GM12892 (cell line): ENCODE measurements around the gene ADH5.
"Not testable (repeated sequence)": the region's sequence is repeated elsewhere in the genome, so short reads cannot be mapped to it uniquely, and the experiment has no call there.

Experiments used
- DNase-seq: peaks from one replicate; pipeline ENCODE4 v3.0.0; 2011; ENCODE audit not compliant: insufficient read length
- FAIRE-seq: peaks from 2 replicates; lab custom pipeline; 2011; peaks lifted over from hg19 to GRCh38; lab: Jason Lieb, UNC
- POLR2A ChIP-seq: IDR thresholded peaks from 2 replicates; pipeline ENCODE4 v1.6.1; 2011; ENCODE audit warnings: low read depth, low read length, control low read depth
- POLR2AphosphoS5 ChIP-seq: IDR thresholded peaks from 2 replicates; pipeline ENCODE4 v1.6.1; 2011; ENCODE audit warnings: low read depth, low read length, control low read depth
- TAF1 ChIP-seq: IDR thresholded peaks from 2 replicates; pipeline ENCODE4 v1.6.1; 2011; ENCODE audit warnings: low read depth, mild to moderate bottlenecking, control low read depth, low read length, borderline replicate concordance

The ADH5 gene

GRCh38 chr4:99103166-99103565 lies 14.6 kb upstream of the ADH5 start:
- DNase-seq (no peak), FAIRE-seq (no peak)
- no peak for TF ChIP-seq POLR2A
- TF ChIP-seq TAF1 = no peak
- TF ChIP-seq POLR2AphosphoS5 = no peak

GRCh38 chr4:99102634-99103033 lies 14.0 kb upstream of the ADH5 start:
- FAIRE-seq = no peak
- DNase-seq = no peak
- TF ChIP-seq TAF1 (no peak), POLR2AphosphoS5 (no peak)

GRCh38 chr4:99100876-99101275 lies 12.3 kb upstream of the ADH5 start:
- DNase-seq = no peak
- no peak for TF ChIP-seq POLR2A
- TF ChIP-seq POLR2AphosphoS5 = no peak
- no peak for TF ChIP-seq TAF1
- FAIRE-seq = no peak

GRCh38 chr4:99099814-99100213 lies 11.2 kb upstream of the ADH5 start:
- FAIRE-seq, DNase-seq: not testable (repeated sequence)

- no peak for DNase-seq
- no peak for FAIRE-seq
- TF ChIP-seq POLR2AphosphoS5 (no peak), POLR2A (no peak), TAF1 (no peak)
Observed at GRCh38 chr4:99099311-99099710, 10.7 kb upstream of the ADH5 start.

- not testable (repeated sequence) for FAIRE-seq, DNase-seq
Observed at GRCh38 chr4:99091841-99092240, 3.3 kb upstream of the ADH5 start.

GRCh38 chr4:99091216-99091575 lies 2.6 kb upstream of the ADH5 start:
- FAIRE-seq (no peak), DNase-seq (no peak)

GRCh38 chr4:99090481-99091215 lies 2.1 kb upstream of the ADH5 start:
- DNase-seq (no peak), FAIRE-seq (no peak)
- TF ChIP-seq POLR2AphosphoS5 = no peak
- TF ChIP-seq TAF1 = no peak
- no peak for TF ChIP-seq POLR2A

More at GRCh38 chr4:99091216-99091575, 2.6 kb upstream of the ADH5 start:
- no peak for TF ChIP-seq TAF1
- TF ChIP-seq POLR2AphosphoS5 = no peak
- TF ChIP-seq POLR2A = no peak

GRCh38 chr4:99088023-99088449 lies 552 bp downstream of the ADH5 start:
- peak; percentile 12 for DNase-seq
- TF ChIP-seq POLR2A (no peak), POLR2AphosphoS5 (no peak), TAF1 (no peak)
- no peak for FAIRE-seq

GRCh38 chr4:99084595-99084994 lies 4.0 kb downstream of the ADH5 start:
- no peak for FAIRE-seq
- DNase-seq = no peak
- no peak for TF ChIP-seq POLR2AphosphoS5
- TF ChIP-seq TAF1 = no peak
- TF ChIP-seq POLR2A = no peak

GRCh38 chr4:99082192-99082591 lies 6.4 kb downstream of the ADH5 start:
- no peak for DNase-seq
- FAIRE-seq = no peak
- TF ChIP-seq TAF1 = no peak
- TF ChIP-seq POLR2AphosphoS5 = no peak
- no peak for TF ChIP-seq POLR2A

- not testable (repeated sequence) for DNase-seq, FAIRE-seq
Observed at GRCh38 chr4:99080869-99081268, 7.7 kb downstream of the ADH5 start.

GRCh38 chr4:99079625-99080295 lies 8.8 kb downstream of the ADH5 start:
- DNase-seq = no peak
- no peak for FAIRE-seq
- no peak for TF ChIP-seq TAF1
- no peak for TF ChIP-seq POLR2AphosphoS5
- TF ChIP-seq POLR2A = no peak
